SK-N-SH (cell line): Measurements from ENCODE around the gene TLCD5. TPM values are rescaled to one million over a fixed set of nuclear protein-coding genes. Genes with fewer than 3 reads are reported as not detected.
A peak's percentile ranks its signal among the peaks of the same experiment; 100 is the strongest.

ENCODE experiments used
- CTCF ChIA-PET: fragments of 300-600, 350-600 bp; formaldehyde crosslinking; extraction: SDS; loops from one replicate; lab custom pipeline; 2021; lab: Yijun Ruan, JAX
- POLR2A ChIA-PET: fragments of 350-600 bp; sonication (Branson Sonifier 250); formaldehyde crosslinking; extraction: SDS; loops from one replicate; lab custom pipeline; 2020; ENCODE audit warnings: antibody characterized with exemption, inconsistent platforms; lab: Yijun Ruan, JAX
- DNase-seq: peaks from one replicate; pipeline ENCODE4 v3.0.0; 2012
- H2AFZ ChIP-seq: fragments of 200-600 bp; sonication (generic); 2 replicates; pipeline ENCODE4 v1.8.1; 2016; ENCODE audit warnings: antibody characterized with exemption, mild to moderate bottlenecking, low read depth
- H3F3A ChIP-seq: fragments of 200-600 bp; sonication (generic); replicated peaks from 2 replicates; pipeline ENCODE3; 2016; ENCODE audit warnings: antibody characterized with exemption, mild to moderate bottlenecking; ENCODE audit not compliant: insufficient read depth
- H3K27ac ChIP-seq, 2 experiments: fragments of 200-500 bp in 1 of 2; fragments of 200-600 bp in 1 of 2; sonication (Bioruptor generic) in 1 of 2; sonication (generic), shearing (Covaris generic) in 1 of 2; 2 replicates each; pipeline versions ENCODE4 v1.5.1 to v1.6.1; 2014 to 2016; ENCODE audit warnings: low read depth in 2 of 2, inconsistent platforms in 1 of 2, low read length in 1 of 2, mild to moderate bottlenecking in 1 of 2, mixed read lengths in 1 of 2
- H3K27me3 ChIP-seq: fragments of 200-600 bp; sonication (generic), shearing (Covaris generic); 2 replicates; pipeline ENCODE4 v1.6.1; 2016; ENCODE audit warnings: mixed run types; ENCODE audit not compliant: insufficient read depth
- H3K36me3 ChIP-seq, 2 experiments: fragments of 200-500 bp in 1 of 2; fragments of 200-600 bp in 1 of 2; sonication (Bioruptor generic) in 1 of 2; sonication (generic) in 1 of 2; replicated peaks in 1 of 2; 2 replicates each; pipeline versions ENCODE3 to v1.5.1; 2014 to 2016; ENCODE audit warnings: low read length in 1 of 2, mild to moderate bottlenecking in 1 of 2; ENCODE audit not compliant: insufficient read depth in 2 of 2, control insufficient read depth in 1 of 2
- H3K4me1 ChIP-seq, 2 experiments: fragments of 200-500 bp in 1 of 2; fragments of 200-600 bp in 1 of 2; sonication (Bioruptor generic) in 1 of 2; sonication (generic), shearing (Covaris generic) in 1 of 2; 2 replicates each; pipeline versions ENCODE4 v1.5.1 to v1.6.1; 2014 to 2016; ENCODE audit warnings: low read depth in 1 of 2, low read length in 1 of 2, mixed run types in 1 of 2; ENCODE audit not compliant: insufficient read depth in 2 of 2, control insufficient read depth in 1 of 2
- H3K4me2 ChIP-seq: fragments of 200-600 bp; sonication (generic), shearing (Covaris generic); 2 replicates; pipeline ENCODE4 v1.6.1; 2017; ENCODE audit warnings: mixed run types
- H3K4me3 ChIP-seq, 2 experiments: fragments of 200-500 bp in 1 of 2; fragments of 200-600 bp in 1 of 2; sonication (Bioruptor generic) in 1 of 2; sonication (generic), shearing (Covaris generic) in 1 of 2; 2 replicates each; pipeline versions ENCODE4 v1.5.1 to v1.8.1; 2014 to 2016; ENCODE audit warnings: low read depth in 2 of 2, inconsistent platforms in 1 of 2, low read length in 1 of 2, mild to moderate bottlenecking in 1 of 2, mixed read lengths in 1 of 2, moderate library complexity in 1 of 2
- H3K79me2 ChIP-seq: fragments of 200-600 bp; sonication (generic); 2 replicates; pipeline ENCODE4 v1.8.1; 2017; ENCODE audit warnings: mild to moderate bottlenecking; ENCODE audit not compliant: insufficient read depth
- H3K9ac ChIP-seq: fragments of 200-600 bp; sonication (generic); 2 replicates; pipeline ENCODE4 v1.6.1; 2017; ENCODE audit warnings: mixed run types
- H3K9me2 ChIP-seq: fragments of 200-600 bp; sonication (generic); 2 replicates; pipeline ENCODE4 v1.6.1; 2017; ENCODE audit warnings: mixed run types
- H3K9me3 ChIP-seq: fragments of 200-600 bp; sonication (generic); 2 replicates; pipeline ENCODE4 v1.6.1; 2017; ENCODE audit warnings: mixed run types, mild to moderate bottlenecking, moderate library complexity
- H4K20me1 ChIP-seq: fragments of 200-600 bp; sonication (generic); 2 replicates; pipeline ENCODE4 v1.6.1; 2017; ENCODE audit warnings: mild to moderate bottlenecking, mixed run types; ENCODE audit not compliant: insufficient read depth
- CHD2 ChIP-seq: fragments of 150-350 bp; IDR thresholded peaks from 2 replicates; pipeline ENCODE4 v1.6.1; 2018; ENCODE audit warnings: low read length; ENCODE audit not compliant: partially characterized antibody
- EP300 ChIP-seq, 2 experiments: IDR thresholded peaks; 2 replicates each; pipeline versions ENCODE4 v1.4.0 to v1.6.1; 2012; ENCODE audit warnings: borderline replicate concordance in 1 of 2, low read depth in 1 of 2, low read length in 1 of 2
- EZH2phosphoT487 ChIP-seq: fragments of 200-600 bp; sonication (generic); IDR thresholded peaks from 2 replicates; pipeline ENCODE4 v1.6.1; 2017; ENCODE audit warnings: low read depth, mixed run types, mild to moderate bottlenecking, antibody characterized with exemption, moderate library complexity, borderline replicate concordance
- FOXJ3 ChIP-seq: sonication (generic); formaldehyde crosslinking; IDR thresholded peaks from 2 replicates; pipeline ENCODE4 v1.5.1; 2020; ENCODE audit warnings: mild to moderate bottlenecking, missing genetic modification reagents
- FOXM1 ChIP-seq: IDR thresholded peaks from 2 replicates; pipeline ENCODE4 v1.4.0; 2012; ENCODE audit warnings: low read depth, mild to moderate bottlenecking
- GABPA ChIP-seq: IDR thresholded peaks from 2 replicates; pipeline ENCODE4 v1.4.0; 2012; ENCODE audit warnings: low read depth, mild to moderate bottlenecking
- GATA2 ChIP-seq: sonication (generic); formaldehyde crosslinking; IDR thresholded peaks from 2 replicates; pipeline ENCODE4 v1.5.0; 2020; ENCODE audit warnings: mild to moderate bottlenecking, missing genetic modification reagents
- JUND ChIP-seq: IDR thresholded peaks from 2 replicates; pipeline ENCODE4 v1.4.0; 2012
- MEF2A ChIP-seq: IDR thresholded peaks from 2 replicates; pipeline ENCODE4 v1.4.0; 2012; ENCODE audit warnings: low read depth, borderline replicate concordance
- MXI1 ChIP-seq: IDR thresholded peaks from 2 replicates; pipeline ENCODE4 v1.6.1; 2012; ENCODE audit warnings: mild to moderate bottlenecking, low read depth, low read length, improper control_type of control experiment
- NFIC ChIP-seq: IDR thresholded peaks from 2 replicates; pipeline ENCODE4 v1.4.0; 2012; ENCODE audit warnings: borderline replicate concordance
- RAD21 ChIP-seq: IDR thresholded peaks from 2 replicates; pipeline ENCODE4 v1.6.1; 2012; ENCODE audit warnings: mild to moderate bottlenecking, low read length
- RCOR1 ChIP-seq: fragments of 150-350 bp; IDR thresholded peaks from 2 replicates; pipeline ENCODE4 v1.6.1; 2017; ENCODE audit warnings: antibody characterized with exemption, low read length
- RFX5 ChIP-seq: IDR thresholded peaks from 2 replicates; pipeline ENCODE4 v1.6.1; 2012; ENCODE audit warnings: mild to moderate bottlenecking, improper control_type of control experiment, low read length
- SIN3A ChIP-seq: IDR thresholded peaks from 2 replicates; pipeline ENCODE4 v1.6.1; 2012; ENCODE audit warnings: low read depth, mild to moderate bottlenecking, low read length, moderate library complexity, borderline replicate concordance
- TAF1 ChIP-seq: IDR thresholded peaks from 2 replicates; pipeline ENCODE4 v1.6.1; 2012; ENCODE audit warnings: low read depth, mild to moderate bottlenecking, low read length, moderate library complexity, borderline replicate concordance
- TCF12 ChIP-seq: IDR thresholded peaks from 2 replicates; pipeline ENCODE4 v1.4.0; 2012
- TEAD4 ChIP-seq: IDR thresholded peaks from 2 replicates; pipeline ENCODE4 v1.4.0; 2012; ENCODE audit warnings: mild to moderate bottlenecking, borderline replicate concordance; ENCODE audit not compliant: insufficient read depth
- WGBS: methylation state at CpG from one replicate; pipeline ENCODE4 v1.1.6; 2017; ENCODE audit warnings: low lambda C conversion rate; 5-methylcytosine and 5-hydroxymethylcytosine counted together
- polyA plus RNA-seq, 3 experiments: library from polyadenylated mRNA; depleted of rRNA; stranded (reverse); fragments of >200 nt; gene quantifications; 2 replicates each; pipeline ENCODE4 v1.2.3, GENCODE V29; 2012
- TF ChIP-seq, protein P1 (sequence below): IDR thresholded peaks from 2 replicates; pipeline ENCODE4 v1.6.1; 2012; ENCODE audit warnings: mild to moderate bottlenecking, low read depth, low read length, moderate library complexity
- TF ChIP-seq, protein P2 (sequence below): fragments of 150-350 bp; IDR thresholded peaks from 2 replicates; pipeline ENCODE4 v1.6.1; 2017; ENCODE audit warnings: antibody characterized with exemption, low read length, low read depth, borderline replicate concordance
- TF ChIP-seq, protein P3 (sequence below): IDR thresholded peaks from 2 replicates; pipeline ENCODE4 v1.4.0; 2012; ENCODE audit warnings: low read depth, borderline replicate concordance

The TLCD5 gene
- polyA plus RNA-seq, 1 of the 3 experiments (the other 2 are of a cell fraction), result 12.7 TPM

DNA sequence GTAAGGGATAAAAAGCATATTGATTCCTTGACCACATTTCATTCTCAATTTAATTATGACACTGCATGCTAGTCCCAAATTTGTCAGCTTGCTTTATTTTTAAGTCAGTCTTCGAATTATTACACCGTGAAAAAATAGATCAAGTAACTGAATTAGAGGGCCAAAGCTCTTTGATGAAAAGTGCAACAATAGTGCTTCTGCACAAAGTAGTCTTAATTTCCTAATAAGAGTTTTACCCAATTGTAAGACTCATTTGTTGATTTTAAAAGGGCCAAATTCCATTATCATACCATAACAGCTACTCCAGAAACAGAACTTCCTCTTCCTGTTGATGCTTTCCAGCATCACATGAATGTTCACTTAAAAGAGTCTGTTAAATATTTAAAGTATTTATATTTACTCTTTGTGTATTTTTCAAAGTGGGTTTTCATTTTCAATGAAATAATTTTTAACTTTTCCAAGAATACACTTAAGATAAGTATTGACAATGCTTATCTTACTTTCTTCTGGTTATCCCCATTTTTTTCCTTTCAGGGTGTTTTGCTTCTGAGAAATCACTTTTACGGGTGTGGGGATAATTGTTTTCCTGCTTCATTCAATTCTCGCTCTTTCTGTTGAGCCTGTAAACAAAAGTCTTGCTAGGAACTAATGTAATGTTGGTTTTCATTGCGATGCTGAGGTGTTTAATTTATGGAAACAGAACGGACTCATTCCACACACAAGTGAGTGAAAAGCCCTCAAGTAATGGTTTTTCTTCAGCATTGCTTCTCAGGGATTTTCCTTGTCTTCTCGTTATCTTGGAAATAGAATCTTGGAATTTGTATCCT is 13.2 kb downstream of the TLCD5 start:
- peak overlapping the region; percentile 92 for H3K4me2 ChIP-seq
- POLR2A ChIA-PET, result interaction anchor here (1.0 kb wide), 1 partner anchor 401 kb away, joined by 3 read pairs; no protein-coding TSS in a partner anchor
- 11% methylated on average over 7 of the region's 7 CpGs for WGBS
- H2AFZ ChIP-seq, result no peak overlapping the region
- H3K9me3 ChIP-seq, result 0 out of 2 replicates have a peak, but pooled peaks cover 5% of the 10 kb centered on the region
- peak overlapping the region; percentile 92 for H3K9ac ChIP-seq
- peak overlapping the region; percentile 91 to 93 for H3K4me3 ChIP-seq
- DNase-seq, result no peak
- H3F3A ChIP-seq, result peaks cover 33% of the 10 kb centered on the region
- H3K36me3 ChIP-seq, result no peaks in the 10 kb centered on the region
- no peaks in the 10 kb centered on the region for H3K27me3 ChIP-seq
- no peak for TF ChIP-seq MEF2A
- TF ChIP-seq GABPA, result peak; percentile 34; the same call in 1 of the 2 replicates
- CTCF ChIA-PET, result interaction anchor here (0.7 to 1.8 kb wide), 6 partner anchors 8 to 857 kb away, joined by 3 to 6 read pairs (median 4); partner anchors contain the start of gene GRIK4
- peaks cover 13 to 16% of the 10 kb centered on the region in 2 experiments; a peak in 3 of 4 replicates for H3K4me1 ChIP-seq
- peak overlapping the region; percentile 78 to 92; a peak in 3 of 4 replicates for H3K27ac ChIP-seq
- no peaks in the 10 kb centered on the region for H3K9me2 ChIP-seq
- H3K79me2 ChIP-seq, result peaks cover 69% of the 10 kb centered on the region
- H4K20me1 ChIP-seq, result peaks cover 64% of the 10 kb centered on the region

DNA sequence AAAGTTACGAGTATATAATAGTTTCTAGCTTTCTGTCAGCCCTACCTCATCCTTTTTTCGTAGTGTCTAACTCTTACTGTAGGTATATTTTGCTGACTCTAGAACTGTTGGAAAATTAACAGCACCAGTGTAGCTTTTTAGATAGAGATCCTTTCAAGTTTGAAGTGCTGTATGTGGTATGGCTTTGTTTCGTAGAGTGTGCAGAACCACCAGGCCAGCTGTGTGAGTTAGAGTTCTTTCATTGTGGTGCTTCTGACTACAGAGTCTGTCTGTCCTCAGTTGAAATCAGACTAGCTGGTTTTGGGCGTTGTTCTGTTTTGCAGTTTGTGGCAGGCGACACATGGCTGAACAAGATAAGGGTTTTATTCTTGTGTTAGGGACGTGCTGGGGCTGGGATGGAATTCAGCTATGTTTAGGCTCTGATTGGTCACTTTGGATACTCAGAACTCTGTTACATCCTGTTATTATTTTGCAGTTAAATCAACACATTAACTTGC is 14.3 kb downstream of the TLCD5 start:
- Histone ChIP-seq H3K79me2 (peaks cover 80% of the 10 kb centered on the region), H3K36me3 (no peaks in the 10 kb centered on the region), H3K9me3 (0 out of 2 replicates have a peak, but pooled peaks cover 5% of the 10 kb centered on the region), H3F3A (peaks cover 28% of the 10 kb centered on the region), H3K4me2 (peak overlapping the region; percentile 92), H2AFZ (no peak overlapping the region), H3K27me3 (no peaks in the 10 kb centered on the region), H3K27ac (peak overlapping the region; percentile 43 to 84; a peak in 3 of 4 replicates), H3K4me3 (peak overlapping the region; percentile 91 to 93), H3K9me2 (no peaks in the 10 kb centered on the region), H3K9ac (peak overlapping the region; percentile 92; the same call in 1 of the 2 replicates), H3K4me1 (peaks cover 15 to 22% of the 10 kb centered on the region in 2 experiments), H4K20me1 (peaks cover 75% of the 10 kb centered on the region)
- ChIA-PET CTCF (interaction anchor here (1.0 to 1.6 kb wide), 5 partner anchors 10 to 855 kb away, joined by 3 to 4 read pairs (median 3); partner anchors contain the start of gene GRIK4), POLR2A (no interaction called here)
- 33% methylated on average over 6 of the region's 6 CpGs for WGBS
- DNase-seq, result peak; percentile 51
- TF ChIP-seq TEAD4, result no peak
- no peak for TF ChIP-seq FOXJ3
- no peak for TF ChIP-seq FOXM1
- peak; percentile 46; the same call in 1 of the 2 replicates for TF ChIP-seq GATA2 (CRISPR knock-in tag)
- TF ChIP-seq, protein P1, sequence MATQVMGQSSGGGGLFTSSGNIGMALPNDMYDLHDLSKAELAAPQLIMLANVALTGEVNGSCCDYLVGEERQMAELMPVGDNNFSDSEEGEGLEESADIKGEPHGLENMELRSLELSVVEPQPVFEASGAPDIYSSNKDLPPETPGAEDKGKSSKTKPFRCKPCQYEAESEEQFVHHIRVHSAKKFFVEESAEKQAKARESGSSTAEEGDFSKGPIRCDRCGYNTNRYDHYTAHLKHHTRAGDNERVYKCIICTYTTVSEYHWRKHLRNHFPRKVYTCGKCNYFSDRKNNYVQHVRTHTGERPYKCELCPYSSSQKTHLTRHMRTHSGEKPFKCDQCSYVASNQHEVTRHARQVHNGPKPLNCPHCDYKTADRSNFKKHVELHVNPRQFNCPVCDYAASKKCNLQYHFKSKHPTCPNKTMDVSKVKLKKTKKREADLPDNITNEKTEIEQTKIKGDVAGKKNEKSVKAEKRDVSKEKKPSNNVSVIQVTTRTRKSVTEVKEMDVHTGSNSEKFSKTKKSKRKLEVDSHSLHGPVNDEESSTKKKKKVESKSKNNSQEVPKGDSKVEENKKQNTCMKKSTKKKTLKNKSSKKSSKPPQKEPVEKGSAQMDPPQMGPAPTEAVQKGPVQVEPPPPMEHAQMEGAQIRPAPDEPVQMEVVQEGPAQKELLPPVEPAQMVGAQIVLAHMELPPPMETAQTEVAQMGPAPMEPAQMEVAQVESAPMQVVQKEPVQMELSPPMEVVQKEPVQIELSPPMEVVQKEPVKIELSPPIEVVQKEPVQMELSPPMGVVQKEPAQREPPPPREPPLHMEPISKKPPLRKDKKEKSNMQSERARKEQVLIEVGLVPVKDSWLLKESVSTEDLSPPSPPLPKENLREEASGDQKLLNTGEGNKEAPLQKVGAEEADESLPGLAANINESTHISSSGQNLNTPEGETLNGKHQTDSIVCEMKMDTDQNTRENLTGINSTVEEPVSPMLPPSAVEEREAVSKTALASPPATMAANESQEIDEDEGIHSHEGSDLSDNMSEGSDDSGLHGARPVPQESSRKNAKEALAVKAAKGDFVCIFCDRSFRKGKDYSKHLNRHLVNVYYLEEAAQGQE, result no peak
- no peak for TF ChIP-seq EP300 (IDR thresholded peaks at IDR 0.05; ENCODE audit: borderline replicate concordance in 1 of 2, low read depth in 1 of 2, low read length in 1 of 2)
- TF ChIP-seq, protein P2, sequence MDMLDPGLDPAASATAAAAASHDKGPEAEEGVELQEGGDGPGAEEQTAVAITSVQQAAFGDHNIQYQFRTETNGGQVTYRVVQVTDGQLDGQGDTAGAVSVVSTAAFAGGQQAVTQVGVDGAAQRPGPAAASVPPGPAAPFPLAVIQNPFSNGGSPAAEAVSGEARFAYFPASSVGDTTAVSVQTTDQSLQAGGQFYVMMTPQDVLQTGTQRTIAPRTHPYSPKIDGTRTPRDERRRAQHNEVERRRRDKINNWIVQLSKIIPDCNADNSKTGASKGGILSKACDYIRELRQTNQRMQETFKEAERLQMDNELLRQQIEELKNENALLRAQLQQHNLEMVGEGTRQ, result no peak
- TF ChIP-seq EZH2phosphoT487, result no peak
- peak; percentile 40; the same call in 1 of the 2 replicates for TF ChIP-seq RCOR1
- TF ChIP-seq MXI1, result peak; percentile 92
- TF ChIP-seq GABPA, result no peak
- no peak for TF ChIP-seq NFIC
- TF ChIP-seq CHD2, result no peak
- no peak for TF ChIP-seq RAD21
- no peak for TF ChIP-seq TCF12
- TF ChIP-seq, protein P3, sequence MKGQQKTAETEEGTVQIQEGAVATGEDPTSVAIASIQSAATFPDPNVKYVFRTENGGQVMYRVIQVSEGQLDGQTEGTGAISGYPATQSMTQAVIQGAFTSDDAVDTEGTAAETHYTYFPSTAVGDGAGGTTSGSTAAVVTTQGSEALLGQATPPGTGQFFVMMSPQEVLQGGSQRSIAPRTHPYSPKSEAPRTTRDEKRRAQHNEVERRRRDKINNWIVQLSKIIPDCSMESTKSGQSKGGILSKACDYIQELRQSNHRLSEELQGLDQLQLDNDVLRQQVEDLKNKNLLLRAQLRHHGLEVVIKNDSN, result no peak
- peak; percentile 32; the same call in 1 of the 2 replicates for TF ChIP-seq SIN3A
- TF ChIP-seq TAF1, result no peak
- TF ChIP-seq RFX5, result no peak
- no peak for TF ChIP-seq JUND
